Mesenteric fat pad (tissue), 1 donor: ENCODE data around the gene ITGB5. TPM values are rescaled to one million over a fixed set of nuclear protein-coding genes. Genes with fewer than 3 reads are reported as not detected.
"Not testable (repeated sequence)": the region's sequence is repeated elsewhere in the genome, so short reads cannot be mapped to it uniquely, and the experiment has no call there.

Experiments
- DNase-seq: peaks from one replicate; pipeline ENCODE4 v3.0.0-alpha.2; 2020; ENCODE audit warnings: low spot score
- total RNA-seq: library from RNA; stranded (reverse); fragmentation: NEBNext Ultra II Directional; extraction: Animal tissue kit (Norgen Biotek cat#: 25700); gene quantifications from one replicate; pipeline ENCODE4 v1.2.1, GENCODE V29; 2021
- donor health status: DM: yes; HTN: yes; CAD: no.

ITGB5 gene
- total RNA-seq, 1 donor from 2014 or later = 339 TPM

- no peak for DNase-seq
Measured at GRCh38 chr3:124838963-124839362, 48.2 kb downstream of the ITGB5 start.

GRCh38 chr3:124837730-124838186, 49.4 kb downstream of the ITGB5 start:
- DNase-seq = no peak

DNA sequence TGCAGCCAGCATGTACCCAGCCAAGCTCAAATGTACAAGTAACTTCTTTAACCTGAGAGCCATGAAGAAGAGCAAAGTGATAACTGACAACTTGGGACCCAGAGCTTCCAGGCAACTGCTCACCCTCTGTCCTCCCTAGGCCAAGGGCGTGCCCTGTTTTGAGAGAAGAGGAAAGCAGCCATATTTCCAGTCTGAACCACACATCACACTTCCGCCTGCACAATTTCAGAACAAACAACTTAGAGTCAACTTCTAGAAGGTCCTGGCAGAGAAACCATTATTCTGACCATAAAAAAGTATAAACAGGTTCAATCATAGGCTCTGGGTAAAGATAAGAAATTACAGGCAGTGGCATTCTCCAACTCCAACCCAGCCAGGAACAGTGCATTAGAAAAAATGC, 50.1 kb downstream of the ITGB5 start:
- no peak for DNase-seq

DNA sequence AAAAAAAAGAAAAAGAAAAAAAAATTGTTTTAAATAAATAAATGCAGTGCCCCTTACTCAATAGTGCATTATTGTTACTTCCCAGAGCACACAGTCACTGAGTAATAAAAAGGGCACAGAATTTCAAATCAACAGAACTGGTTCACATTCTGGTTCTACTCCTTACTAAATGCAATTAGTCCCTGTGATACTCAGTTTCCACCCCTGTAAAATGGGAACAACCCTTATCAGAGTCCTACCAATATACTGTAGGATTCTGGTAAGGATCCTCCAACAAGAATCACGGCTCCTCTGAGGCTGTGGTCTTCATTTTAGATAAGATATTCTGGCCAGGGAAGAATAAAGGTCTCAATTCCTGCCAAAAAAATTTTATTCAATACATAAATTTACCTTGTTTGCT, 50.7 kb downstream of the ITGB5 start:
- DNase-seq = no peak

DNA sequence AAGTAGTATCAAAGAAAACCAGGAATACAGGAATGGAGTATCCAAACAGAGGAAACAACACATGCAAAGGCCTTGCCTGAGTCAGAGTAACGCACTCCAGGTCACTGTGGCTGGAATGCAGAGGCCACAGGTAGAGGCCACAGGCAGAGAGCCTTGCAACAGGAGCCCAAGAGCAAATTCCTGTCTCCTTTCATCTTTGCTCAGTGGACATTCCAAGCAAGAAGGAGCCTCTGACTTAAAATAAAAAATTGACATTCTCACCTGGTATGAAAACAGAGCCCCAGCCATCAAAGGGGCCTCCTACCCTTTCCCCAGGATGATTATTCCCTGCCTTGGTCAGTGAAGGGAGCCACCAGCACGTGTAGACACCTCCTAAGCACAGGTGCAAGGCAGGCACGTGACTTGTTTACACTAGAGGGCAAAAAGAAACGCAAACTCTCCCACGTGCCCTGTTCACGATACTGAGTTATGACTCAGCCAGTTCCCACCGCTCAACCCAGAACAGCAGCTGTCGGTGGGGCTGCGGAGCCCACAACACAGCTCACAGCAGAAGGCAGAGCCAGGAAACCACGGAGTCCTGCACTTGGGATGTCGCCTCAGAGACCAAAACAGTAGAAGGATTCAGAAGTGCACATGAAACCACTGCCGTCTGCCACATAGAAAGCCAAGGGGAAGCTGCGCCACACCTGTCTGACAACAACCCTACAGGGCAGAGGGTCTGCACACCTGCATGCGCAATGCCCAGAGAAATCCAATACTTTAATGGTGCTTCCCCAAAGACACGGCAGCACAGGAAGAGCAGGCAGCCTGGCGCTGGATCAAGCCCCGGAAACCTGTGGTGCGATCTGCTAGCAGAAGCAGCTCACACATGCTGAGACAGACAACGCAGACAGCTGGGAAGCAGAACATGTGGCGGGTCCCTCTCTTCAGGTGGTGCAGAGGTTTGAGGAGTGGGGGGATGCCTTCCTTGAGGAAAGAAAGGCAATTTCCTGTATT, 52.1 kb downstream of the ITGB5 start:
- no peak for DNase-seq

DNA sequence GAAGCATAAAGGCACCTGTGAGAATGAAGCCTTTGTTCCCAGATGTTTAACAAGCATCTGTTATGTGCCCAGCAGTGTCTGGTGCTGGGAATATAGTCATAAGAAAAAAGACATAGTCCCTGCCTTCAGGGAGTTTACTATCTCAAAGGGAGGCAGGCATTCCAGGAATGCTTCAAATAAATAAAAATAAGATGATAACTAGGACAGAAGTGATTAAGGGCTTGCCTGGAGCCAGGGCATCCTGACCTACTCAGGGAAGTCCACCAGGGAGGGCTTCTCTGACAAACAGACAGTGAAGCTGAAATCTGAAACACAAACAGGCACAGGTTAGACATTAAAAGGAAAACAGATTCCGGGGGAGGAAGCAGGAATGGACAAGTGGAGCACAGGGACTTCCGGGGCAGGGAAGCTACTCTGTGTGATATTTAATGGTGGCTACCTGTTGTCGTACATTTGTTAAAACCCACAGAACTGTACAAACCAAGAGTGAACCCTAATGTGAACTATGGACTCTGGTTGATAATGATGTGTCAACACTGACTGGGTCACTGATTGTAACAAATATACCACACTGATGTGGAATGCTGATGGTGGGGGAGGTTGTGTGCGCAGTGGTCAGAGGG, 53.3 kb downstream of the ITGB5 start:
- no peak for DNase-seq

DNA sequence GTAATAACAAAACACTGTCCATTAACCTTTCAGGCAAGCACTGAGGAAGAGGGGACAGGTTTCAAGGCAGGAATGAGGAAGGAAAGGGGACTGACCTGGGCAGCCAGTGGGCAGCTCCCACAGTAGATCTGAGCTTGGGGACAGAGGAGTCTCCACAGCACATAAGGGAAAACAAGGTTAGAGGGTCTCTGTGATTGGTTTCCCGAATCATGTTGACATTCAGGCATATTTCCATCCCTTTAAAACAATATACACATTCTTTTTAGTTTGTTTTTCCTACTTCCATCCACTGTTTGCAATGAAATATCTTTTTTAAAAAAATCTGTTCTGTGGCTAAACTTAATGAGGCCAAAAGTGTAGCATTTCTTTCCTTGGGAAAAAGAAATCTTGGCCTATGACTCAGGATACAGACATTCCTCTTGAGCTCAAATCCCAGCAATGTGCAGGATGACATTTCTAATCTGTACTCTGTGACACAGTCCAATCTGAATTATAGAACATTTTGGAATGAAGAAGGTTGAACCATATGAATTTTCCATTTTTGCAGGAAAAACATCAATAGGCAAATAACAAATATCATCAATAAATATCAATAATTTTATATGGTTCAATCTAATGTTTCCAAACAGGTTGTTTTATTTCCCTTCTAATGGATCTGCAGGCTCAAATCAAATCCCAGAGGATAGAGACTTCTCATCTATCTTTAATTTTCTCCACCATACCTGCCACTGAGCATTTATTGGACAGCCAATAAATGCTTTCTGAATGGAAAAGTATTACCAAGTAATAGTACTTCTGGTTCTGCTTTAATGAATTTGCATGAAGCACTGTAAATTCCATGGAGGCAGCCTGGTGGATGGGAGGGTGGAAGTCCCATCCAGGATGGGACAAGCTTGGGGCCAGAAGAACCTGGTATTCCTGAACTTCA, 54.1 kb downstream of the ITGB5 start:
- no peak for DNase-seq

DNA sequence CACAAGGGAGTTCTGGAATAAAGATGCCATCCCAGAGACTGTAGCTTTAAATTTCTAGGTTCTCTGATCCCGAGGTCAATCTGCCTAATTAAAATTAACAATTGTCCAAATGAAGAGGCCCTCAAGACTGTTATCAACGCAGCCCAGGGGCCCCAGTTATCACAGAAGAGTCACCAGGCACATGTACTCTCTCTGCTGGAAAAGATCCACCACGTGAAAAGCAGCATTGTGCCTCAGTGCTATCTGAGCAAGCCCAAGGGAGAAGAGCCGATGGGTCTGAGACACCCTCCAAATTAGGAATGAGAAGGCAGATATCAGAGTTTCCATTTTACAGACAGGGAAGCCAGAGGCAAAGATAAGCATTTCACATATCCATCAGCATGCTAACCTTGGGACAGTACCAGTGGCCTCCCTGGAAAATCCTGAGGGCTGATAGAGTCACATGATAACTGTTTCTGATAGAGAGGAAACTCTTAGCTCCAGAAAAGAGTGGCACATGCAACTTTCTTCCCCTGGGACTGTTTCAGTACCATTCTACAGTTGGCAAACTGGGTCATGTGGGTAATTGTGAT, 55.5 kb downstream of the ITGB5 start:
- DNase-seq = no peak

- DNase-seq = no peak
Measured at GRCh38 chr3:124829819-124830554, 57.2 kb downstream of the ITGB5 start.

DNA sequence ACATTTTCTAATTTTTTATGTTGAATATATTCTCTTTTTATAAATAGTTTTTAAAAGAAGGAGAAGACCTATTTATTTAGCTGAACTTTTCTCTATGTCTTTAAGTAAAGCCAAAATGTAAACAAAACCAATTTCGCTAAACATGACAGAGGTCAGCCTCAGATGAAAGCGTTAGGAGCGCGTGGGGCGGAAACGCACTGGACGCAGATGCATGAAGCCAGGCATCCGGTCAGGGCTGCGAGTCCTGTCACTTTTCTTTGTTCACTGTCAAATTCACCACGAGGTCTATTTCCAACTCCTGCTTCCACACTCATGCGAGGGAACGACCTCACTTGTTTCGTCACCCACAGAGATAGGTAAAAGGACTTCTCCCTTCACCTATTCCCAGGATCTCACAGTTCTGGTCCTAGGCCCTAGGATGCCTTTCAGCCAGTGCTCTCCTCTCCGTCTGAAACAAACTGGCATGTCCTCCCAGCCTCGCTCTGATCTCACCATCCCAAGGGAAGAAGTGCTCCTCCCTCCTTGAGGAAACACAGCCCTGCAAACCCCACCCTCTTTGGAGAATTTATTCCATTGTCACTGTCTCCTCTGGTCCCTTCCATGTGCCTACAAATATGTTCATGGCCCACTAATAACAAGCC, 57.9 kb downstream of the ITGB5 start:
- DNase-seq = no peak

- not testable (repeated sequence) for DNase-seq
Measured at GRCh38 chr3:124827476-124828206, 59.5 kb downstream of the ITGB5 start.

GRCh38 chr3:124826703-124827102, 60.5 kb downstream of the ITGB5 start:
- DNase-seq = no peak

- no peak for DNase-seq
Measured at GRCh38 chr3:124824286-124824915, 62.8 kb downstream of the ITGB5 start.

GRCh38 chr3:124823648-124824047, 63.5 kb downstream of the ITGB5 start:
- DNase-seq = no peak

DNA sequence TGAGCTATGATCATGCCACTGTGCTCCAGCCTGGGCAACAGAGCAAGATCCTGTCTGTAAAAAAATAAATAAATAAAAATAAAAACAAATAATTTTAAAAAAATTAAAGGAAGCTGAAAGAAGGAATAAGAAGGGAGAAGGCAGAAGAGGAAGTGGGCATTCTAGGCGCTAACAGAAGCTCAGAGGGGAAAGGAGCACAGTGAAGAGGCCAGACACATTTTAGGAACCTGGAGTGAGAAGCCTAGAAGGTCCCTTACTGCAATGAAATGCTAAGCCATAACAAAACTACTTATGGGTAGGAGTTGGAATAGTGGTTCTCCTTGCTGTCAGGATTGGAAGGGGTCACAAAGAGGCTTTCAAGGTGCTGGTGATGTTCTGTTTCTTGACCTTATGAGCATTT, 64.0 kb downstream of the ITGB5 start:
- DNase-seq = no peak

DNA sequence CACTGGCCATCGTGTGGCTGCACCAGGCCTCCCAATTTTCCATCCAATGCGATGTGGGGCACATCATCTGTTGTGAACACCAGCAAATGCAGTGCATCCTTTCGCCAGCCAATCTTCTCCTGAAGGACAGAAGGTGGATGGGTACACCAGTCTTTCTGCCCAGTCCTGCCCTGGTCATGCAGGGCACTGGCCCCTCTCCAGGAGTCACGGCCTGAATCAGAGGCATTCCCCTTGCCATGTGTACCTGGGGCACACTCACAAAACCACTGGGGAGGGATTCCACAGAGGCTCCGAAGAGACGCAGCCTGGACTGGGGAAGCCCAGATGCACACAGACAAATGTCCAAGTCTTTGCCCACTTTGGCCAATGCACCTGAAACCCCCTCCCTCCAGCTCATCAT, 65.8 kb downstream of the ITGB5 start:
- DNase-seq = no peak

DNA sequence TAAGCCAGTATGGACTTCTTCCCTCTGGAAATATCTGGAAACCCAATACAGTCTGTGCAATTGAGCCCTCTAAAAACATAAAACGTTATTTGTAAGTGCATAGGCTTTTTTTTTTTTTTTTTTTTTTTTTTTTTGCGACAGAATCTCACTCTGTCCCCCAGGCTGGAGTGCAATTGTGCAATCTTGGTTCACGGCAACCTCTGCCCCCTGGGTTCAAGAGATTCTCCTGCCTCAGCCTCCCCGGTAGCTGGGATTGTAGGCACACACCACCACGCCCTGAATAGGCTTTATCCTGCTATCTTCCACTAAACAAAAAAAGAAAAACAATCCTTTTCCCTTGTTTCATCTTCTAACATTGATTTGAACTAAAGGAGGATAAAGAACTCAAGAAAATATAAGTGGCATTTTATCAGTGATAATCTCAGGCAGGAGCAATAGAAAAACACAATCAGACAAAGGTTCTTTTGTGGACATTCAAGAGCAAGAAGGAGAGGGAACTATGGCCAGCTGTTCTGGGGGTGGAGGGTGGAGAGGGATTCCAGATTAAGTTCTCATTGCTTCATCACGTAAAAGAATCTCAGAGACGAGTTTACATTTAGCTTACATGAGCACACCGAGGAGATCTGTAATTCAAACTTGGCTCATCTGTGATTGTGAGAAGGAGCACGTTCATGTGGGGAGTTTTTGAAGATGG, 68.6 kb downstream of the ITGB5 start:
- no peak for DNase-seq

DNA sequence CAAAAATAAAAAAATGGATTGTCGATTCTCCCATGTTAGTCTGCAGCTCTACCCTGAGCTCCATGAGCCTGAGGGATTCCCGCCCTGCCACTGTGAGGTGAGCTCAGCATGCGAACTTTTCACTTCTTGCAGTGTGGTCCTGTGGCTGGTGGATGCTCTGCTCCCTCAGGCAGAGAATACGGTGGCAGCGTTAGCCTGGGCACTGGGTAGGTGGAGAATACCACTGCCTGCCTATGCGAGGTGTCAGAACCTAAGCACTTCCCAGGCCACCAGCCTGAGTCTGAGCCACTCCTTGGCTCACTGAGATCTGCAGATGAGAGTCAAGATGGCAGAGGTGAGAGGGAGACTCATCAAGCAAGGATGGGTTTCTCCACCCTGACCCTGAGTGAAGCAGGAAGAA, 70.1 kb downstream of the ITGB5 start:
- no peak for DNase-seq
